Measurements from ENCODE around the gene TGFBR3. TPM values are rescaled to one million over a fixed set of nuclear protein-coding genes. Genes with fewer than 3 reads are reported as not detected.

The TGFBR3 gene
- total and polyA plus RNA-seq, 2 of the 13 experiments (the other 11 are each of a cell fraction or from before 2014, with no cell fraction given) = 76.5 to 195 TPM

- ATAC-seq (no peak), DNase-seq (ENCODE audit: low spot score) (no peak), FAIRE-seq (no peak)
- no TSS peak for BruUV-seq (replicated peaks)
- peak overlapping the region; percentile 84 for H3K9ac ChIP-seq (ENCODE audit: insufficient read depth, low read depth, low read length)
- H4K20me1 ChIP-seq (ENCODE audit: insufficient read depth, low read length) = no peaks in the 10 kb centered on the region
- in situ Hi-C loops (cut with HindIII; ENCODE audit: extremely low pct_ligation_motif_present, low pct_unique_long_range_greater_than_20kb) = no loop called here
- H3K4me1 ChIP-seq (ENCODE audit: insufficient read depth, low read length) = peaks cover 100% of the 10 kb centered on the region
- H3K4me3 ChIP-seq (replicated peaks in 1 of 3; ENCODE audit: insufficient read depth in 1 of 3, low read depth in 2 of 3, low read length in 3 of 3) = peak overlapping the region in 1 of 3 experiments; percentile 45; a peak in 2 of 6 replicates
- peak overlapping the region; percentile 97 for H3K27ac ChIP-seq (ENCODE audit: extremely low read length, insufficient read depth, low read length)
- 0 out of 5 replicates have a peak, but pooled peaks cover 0 to 1% of the 10 kb centered on the region in 2 experiments for H3K36me3 ChIP-seq (replicated peaks in 1 of 2; ENCODE audit: control insufficient read depth in 1 of 2, insufficient read depth in 2 of 2, low read length in 2 of 2)
- 35% methylated on average over 8 of the region's 8 CpGs for WGBS (ENCODE audit: low lambda C conversion rate)
- no peak overlapping the region for H2AFZ ChIP-seq (ENCODE audit: low read length)
- intact Hi-C loops (cut with micrococcal nuclease; ENCODE audit: unreplicated experiment) = no loop called here
- H3K79me2 ChIP-seq (ENCODE audit: insufficient read depth, low read length) = peaks cover 75% of the 10 kb centered on the region
- ChIA-PET POLR2A (interaction anchor here (0.8 to 4.3 kb wide), 4 partner anchors 14 to 54 kb away, joined by 3 to 26 read pairs (median 6); partner anchors contain the start of gene TGFBR3), CTCF (ENCODE audit: low intra/inter-chr PET ratio, low total read pairs) (no interaction called here)
- peak overlapping the region; percentile 92 for H3K4me2 ChIP-seq (ENCODE audit: low read depth, low read length)
- no peaks in the 10 kb centered on the region for H3K27me3 ChIP-seq (ENCODE audit: control insufficient read depth in 1 of 2, insufficient read depth in 2 of 2, low read length in 2 of 2)
- no peaks in the 10 kb centered on the region for H3K9me3 ChIP-seq (ENCODE audit: low read length)
- TF ChIP-seq FOXC1 (CRISPR knock-in tag; IDR thresholded peaks at IDR 0.05; ENCODE audit: borderline replicate concordance) (no peak), TCF7L2 (IDR thresholded peaks at IDR 0.05; ENCODE audit: low read depth, low read length) (0 out of 2 replicates have a peak, but pooled peaks have one; percentile 26), MED8 (CRISPR knock-in tag; IDR thresholded peaks at IDR 0.05; ENCODE audit: insufficient replicate concordance) (peak; percentile 12), HDAC1 (CRISPR knock-in tag; IDR thresholded peaks at IDR 0.05) (no peak), ZBTB34 (CRISPR knock-in tag; IDR thresholded peaks at IDR 0.05) (no peak), SMYD3 (CRISPR knock-in tag; IDR thresholded peaks at IDR 0.05) (no peak), SAP130 (CRISPR knock-in tag; IDR thresholded peaks at IDR 0.05; ENCODE audit: low read depth) (peak; percentile 28), PHF21A (CRISPR knock-in tag; IDR thresholded peaks at IDR 0.05) (peak; percentile 6; the same call in 1 of the 2 replicates), FOXP1 (IDR thresholded peaks at IDR 0.05) (no peak), FOXP1 (CRISPR knock-in tag; IDR thresholded peaks at IDR 0.05) (peak; percentile 57; the same call in 1 of the 2 replicates), ZSCAN20 (CRISPR knock-in tag; IDR thresholded peaks at IDR 0.05; ENCODE audit: borderline replicate concordance) (0 out of 2 replicates have a peak, but pooled peaks have one; percentile 6), REXO4 (CRISPR knock-in tag; IDR thresholded peaks at IDR 0.05; ENCODE audit: borderline replicate concordance) (no peak), SYNCRIP (IDR thresholded peaks at IDR 0.05; ENCODE audit: insufficient read depth, low read depth, low read length) (no peak), POLR2AphosphoS5 (IDR thresholded peaks at IDR 0.05; ENCODE audit: low read depth, low read length) (no peak), U2AF1 (optimal IDR thresholded peaks at IDR 0.05; ENCODE audit: low read depth, low read length) (no peak), GLMP (CRISPR knock-in tag; IDR thresholded peaks at IDR 0.05; ENCODE audit: borderline replicate concordance) (no peak)
- TF ChIP-seq, protein P1, sequence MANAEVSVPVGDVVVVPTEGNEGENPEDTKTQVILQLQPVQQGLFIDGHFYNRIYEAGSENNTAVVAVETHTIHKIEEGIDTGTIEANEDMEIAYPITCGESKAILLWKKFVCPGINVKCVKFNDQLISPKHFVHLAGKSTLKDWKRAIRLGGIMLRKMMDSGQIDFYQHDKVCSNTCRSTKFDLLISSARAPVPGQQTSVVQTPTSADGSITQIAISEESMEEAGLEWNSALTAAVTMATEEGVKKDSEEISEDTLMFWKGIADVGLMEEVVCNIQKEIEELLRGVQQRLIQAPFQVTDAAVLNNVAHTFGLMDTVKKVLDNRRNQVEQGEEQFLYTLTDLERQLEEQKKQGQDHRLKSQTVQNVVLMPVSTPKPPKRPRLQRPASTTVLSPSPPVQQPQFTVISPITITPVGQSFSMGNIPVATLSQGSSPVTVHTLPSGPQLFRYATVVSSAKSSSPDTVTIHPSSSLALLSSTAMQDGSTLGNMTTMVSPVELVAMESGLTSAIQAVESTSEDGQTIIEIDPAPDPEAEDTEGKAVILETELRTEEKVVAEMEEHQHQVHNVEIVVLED (CRISPR knock-in tag; IDR thresholded peaks at IDR 0.05; ENCODE audit: borderline replicate concordance) = no peak
These were observed 54.6 kb downstream of the TGFBR3 start for GRCh38 chr1:91831132-91831930.
